GM10248 (cell line): Measurements from ENCODE around the gene ELMO3.
A peak's percentile ranks its signal among the peaks of the same experiment; 100 is the strongest.

Experiments used
- CTCF ChIA-PET: fragments of 300-600 bp; sonication (Branson Sonifier 250); formaldehyde crosslinking; extraction: SDS; loops from one replicate; lab custom pipeline; 2021; ENCODE audit warnings: antibody characterized with exemption; lab: Yijun Ruan, JAX
- POLR2A ChIA-PET: fragments of 350-650 bp; sonication (Branson Sonifier 250); formaldehyde crosslinking; extraction: SDS; loops from one replicate; lab custom pipeline; 2020; ENCODE audit warnings: antibody characterized with exemption; lab: Yijun Ruan, JAX
- DNase-seq: peaks from one replicate; pipeline ENCODE4 v3.0.0; 2012; ENCODE audit errors: extremely low spot score
- TF ChIP-seq, protein P1 (sequence below): IDR thresholded peaks from 2 replicates; pipeline ENCODE4 v1.5.1; 2012; ENCODE audit warnings: mild to moderate bottlenecking, low read depth; ENCODE audit errors: extremely low read depth, missing control alignments, control extremely low read depth

The ELMO3 gene

DNA sequence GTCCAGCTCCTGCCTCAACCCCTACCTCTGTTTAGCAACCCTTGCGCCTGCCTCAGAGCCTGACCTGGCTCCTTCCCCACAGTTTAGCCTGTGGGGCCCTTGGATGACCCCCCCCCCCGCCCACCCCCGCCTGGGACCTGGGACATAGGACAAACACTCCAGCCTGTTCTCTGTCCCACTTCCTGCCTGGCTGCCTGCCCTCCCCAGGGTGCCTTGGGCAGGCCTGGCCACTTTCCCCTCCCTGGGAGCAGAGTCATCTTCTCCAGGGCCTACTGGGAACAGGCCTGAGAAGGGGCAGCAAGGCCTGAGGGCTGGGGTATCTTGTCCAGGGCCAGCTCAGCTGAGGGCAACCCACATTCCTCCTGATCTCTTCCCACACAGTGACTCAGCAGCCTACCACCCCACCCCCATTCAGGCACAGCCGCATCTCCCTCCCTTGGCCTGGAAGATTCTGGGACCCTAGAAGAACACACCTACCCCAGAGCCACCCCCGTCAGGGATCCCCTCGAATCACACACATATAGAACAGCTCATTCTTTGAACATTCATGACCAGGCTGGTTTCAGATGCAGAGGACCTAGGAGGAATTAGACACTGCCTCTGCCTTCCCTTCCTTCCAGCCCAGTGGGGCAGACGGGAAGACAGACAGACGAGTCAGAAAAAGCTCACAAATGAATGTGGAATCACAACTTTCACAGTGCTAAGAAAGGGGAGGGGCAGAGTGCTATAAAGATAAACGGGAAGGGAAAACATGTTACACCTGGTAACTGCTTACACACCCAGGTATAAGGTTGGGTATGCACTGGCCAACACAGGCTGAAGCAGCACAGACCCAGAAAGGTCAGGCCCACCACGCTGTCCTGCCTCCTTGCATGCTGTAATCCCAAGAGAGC is 42.3 kb downstream of the ELMO3 start:
- DNase-seq: no peak
- ChIA-PET CTCF (interaction anchor here (1.1 to 2.9 kb wide), 3 partner anchors 13 to 239 kb away, joined by 3 to 11 read pairs (median 3); partner anchors contain the start of genes ATP6V0D1 and TMEM208), POLR2A (no interaction called here)

DNA sequence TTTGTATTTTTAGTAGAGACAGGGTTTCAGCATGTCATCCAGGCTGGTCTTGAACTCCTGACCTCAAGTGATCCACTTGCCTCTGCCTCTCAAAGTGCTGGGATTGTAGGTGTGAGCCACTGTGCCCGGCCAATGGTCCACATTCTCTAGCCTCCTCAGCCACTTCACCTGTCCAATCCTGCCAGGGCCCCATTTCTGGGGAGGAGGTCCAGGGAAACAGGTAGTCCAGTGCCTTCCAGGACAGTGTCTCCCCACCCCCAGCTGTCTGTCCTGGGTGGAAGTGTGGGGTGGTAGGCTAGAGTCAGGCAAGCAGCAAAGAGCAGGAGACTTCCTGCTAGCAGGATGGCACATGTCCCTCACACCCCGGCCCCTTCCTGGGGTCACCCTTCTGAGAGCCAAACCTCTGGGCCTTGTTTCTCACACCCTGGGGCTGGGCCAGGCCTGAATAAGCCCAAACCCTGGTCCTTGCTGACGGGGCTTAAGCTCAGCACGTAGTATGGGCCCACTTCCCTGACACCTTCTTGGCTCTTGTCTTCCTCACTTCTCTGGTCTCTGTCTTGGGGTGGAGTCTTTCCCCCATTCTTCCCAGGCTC is 43.3 kb downstream of the ELMO3 start:
- POLR2A ChIA-PET: no interaction called here
- CTCF ChIA-PET: interaction anchor here (0.8 to 2.9 kb wide), 5 partner anchors 9 to 279 kb away, joined by 3 to 11 read pairs (median 3); partner anchors contain the start of genes ATP6V0D1 and TMEM208
- DNase-seq: no peak
- TF ChIP-seq, protein P1, sequence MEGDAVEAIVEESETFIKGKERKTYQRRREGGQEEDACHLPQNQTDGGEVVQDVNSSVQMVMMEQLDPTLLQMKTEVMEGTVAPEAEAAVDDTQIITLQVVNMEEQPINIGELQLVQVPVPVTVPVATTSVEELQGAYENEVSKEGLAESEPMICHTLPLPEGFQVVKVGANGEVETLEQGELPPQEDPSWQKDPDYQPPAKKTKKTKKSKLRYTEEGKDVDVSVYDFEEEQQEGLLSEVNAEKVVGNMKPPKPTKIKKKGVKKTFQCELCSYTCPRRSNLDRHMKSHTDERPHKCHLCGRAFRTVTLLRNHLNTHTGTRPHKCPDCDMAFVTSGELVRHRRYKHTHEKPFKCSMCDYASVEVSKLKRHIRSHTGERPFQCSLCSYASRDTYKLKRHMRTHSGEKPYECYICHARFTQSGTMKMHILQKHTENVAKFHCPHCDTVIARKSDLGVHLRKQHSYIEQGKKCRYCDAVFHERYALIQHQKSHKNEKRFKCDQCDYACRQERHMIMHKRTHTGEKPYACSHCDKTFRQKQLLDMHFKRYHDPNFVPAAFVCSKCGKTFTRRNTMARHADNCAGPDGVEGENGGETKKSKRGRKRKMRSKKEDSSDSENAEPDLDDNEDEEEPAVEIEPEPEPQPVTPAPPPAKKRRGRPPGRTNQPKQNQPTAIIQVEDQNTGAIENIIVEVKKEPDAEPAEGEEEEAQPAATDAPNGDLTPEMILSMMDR: no peak

More for the DNA sequence above, 42.3 kb downstream of the ELMO3 start:
- TF ChIP-seq, protein P1: no peak

DNA sequence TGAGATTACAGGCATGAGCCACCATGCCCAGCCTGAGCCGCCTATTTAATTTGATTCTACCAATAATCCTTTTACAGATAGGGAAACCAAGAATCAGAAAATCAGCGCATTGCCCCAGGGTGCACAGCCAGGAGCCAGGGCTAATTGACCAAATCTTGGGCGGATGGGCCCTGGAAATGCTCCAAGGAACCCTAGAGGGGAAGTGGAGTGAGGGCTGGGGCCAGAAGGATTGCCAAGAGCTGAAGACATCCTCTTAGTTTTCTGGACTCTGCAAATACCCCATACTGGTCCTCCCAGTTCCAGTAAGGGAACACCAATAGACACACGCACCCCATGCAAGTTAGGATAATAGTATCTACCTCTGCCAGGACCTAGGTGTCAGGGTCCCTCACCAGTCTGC is 44.5 kb downstream of the ELMO3 start:
- POLR2A ChIA-PET: interaction anchor here (1.1 to 1.9 kb wide), 3 partner anchors 12 to 17 kb away, joined by 3 to 8 read pairs (median 7); partner anchors contain the start of gene TMEM208
- CTCF ChIA-PET: interaction anchor here (1.0 to 5.3 kb wide), 4 partner anchors 10 to 45 kb away, joined by 3 to 32 read pairs (median 8); no protein-coding TSS in a partner anchor
- no peak for DNase-seq
- TF ChIP-seq, protein P1: no peak

DNA sequence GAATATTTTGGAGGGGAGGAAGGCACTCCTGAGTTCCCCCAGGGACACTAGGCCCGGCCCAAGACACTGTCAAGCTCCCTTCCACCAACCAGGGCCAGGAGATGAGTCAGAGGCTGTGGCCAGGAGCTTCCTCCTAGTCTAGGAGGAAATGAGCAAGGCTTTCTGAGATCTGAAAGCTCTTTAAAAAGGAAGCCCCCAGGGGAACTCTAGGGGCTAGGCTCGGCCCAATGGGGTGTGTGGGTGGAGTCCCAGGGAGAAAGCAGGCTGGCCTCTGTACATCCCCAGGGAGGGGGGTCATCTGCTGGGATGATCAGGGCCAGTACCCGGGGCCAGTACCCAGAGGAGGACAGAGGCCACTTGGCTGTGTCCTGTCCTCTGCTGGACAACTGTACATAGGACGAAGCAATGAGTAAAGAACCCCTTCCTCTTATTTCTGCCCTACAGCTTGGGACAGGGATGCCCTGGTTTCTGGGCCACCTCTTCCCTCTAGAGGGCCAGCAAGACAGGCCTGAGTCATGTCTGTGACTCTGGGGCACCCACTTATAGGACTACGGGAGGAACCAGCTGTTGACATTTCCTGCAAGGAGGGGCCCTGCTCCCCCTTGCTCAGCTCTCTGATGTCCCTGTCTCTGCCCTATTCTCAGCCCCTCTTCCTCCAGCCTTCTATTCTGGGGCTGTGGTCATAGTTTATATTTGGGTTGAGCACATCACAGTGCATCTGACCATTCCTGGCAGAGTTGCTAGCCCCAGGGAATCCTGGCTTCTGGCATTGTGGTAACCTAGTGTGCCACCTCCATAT is 45.7 kb downstream of the ELMO3 start:
- peak; percentile 86 for DNase-seq
- POLR2A ChIA-PET: interaction anchor here (0.6 to 1.9 kb wide), 4 partner anchors 9 to 18 kb away, joined by 3 to 8 read pairs (median 5); partner anchors contain the start of gene TMEM208
- TF ChIP-seq, protein P1: no peak
- CTCF ChIA-PET: interaction anchor here (0.9 to 5.3 kb wide), 13 partner anchors 11 to 319 kb away, joined by 3 to 32 read pairs (median 3); partner anchors contain the start of genes EXOC3L1 and TMEM208

DNA sequence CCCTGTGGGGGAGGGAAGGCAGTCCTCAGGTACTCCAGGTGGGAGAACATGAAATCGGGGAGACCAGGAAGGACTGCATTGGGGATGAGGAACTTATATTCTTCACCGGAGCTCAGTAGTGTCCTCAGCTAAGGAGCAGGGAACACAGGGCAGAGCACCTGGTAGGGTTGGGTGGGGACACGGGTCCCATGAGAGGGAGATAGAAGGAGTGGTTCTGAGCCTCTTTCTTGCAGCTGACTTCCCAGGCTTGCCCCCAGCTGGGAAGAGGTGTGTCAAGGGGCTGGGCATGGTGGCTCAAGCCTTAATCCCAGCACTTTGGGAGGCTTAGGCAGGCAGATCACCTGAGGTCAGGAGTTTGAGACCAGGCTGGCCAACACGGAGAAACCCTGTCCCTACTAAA is 46.3 kb downstream of the ELMO3 start:
- POLR2A ChIA-PET: interaction anchor here (1.5 to 1.9 kb wide), 2 partner anchors 14 to 18 kb away, joined by 7 to 8 read pairs; partner anchors contain the start of gene TMEM208

More for the DNA sequence above, 46.3 kb downstream of the ELMO3 start:
- no peak for DNase-seq
- CTCF ChIA-PET: interaction anchor here (1.4 to 5.3 kb wide), 8 partner anchors 7 to 318 kb away, joined by 3 to 32 read pairs (median 12); partner anchors contain the start of gene TMEM208
- TF ChIP-seq, protein P1: no peak
